ENCODE results near the gene BRD4. TPM values are rescaled to one million over a fixed set of nuclear protein-coding genes. Genes with fewer than 3 reads are reported as not detected.

The BRD4 gene
- polyA plus RNA-seq, 3 donors, result 3.7 to 19.2 (median 4.2) TPM

GRCh38 chr19:15269806-15270205 lies 62.5 kb downstream of the BRD4 start:
- H3K27me3 Mint-ChIP-seq (ENCODE audit: low read depth in 3 of 3), result no peaks in the 10 kb centered on the region
- Histone ChIP-seq H3K4me2 (replicated peaks; ENCODE audit: extremely low read depth, low read length, poor library complexity, severe bottlenecking) (no peak overlapping the region), H3K4me3 (replicated peaks in 1 of 3; ENCODE audit: low read depth in 2 of 3, low read length in 3 of 3) (no peak overlapping the region), H2AFZ (ENCODE audit: insufficient read depth, low read depth, low read length, poor library complexity, severe bottlenecking) (no peak overlapping the region), H3K4me1 (ENCODE audit: control insufficient read depth in 1 of 2, insufficient read depth in 2 of 2, low read length in 2 of 2) (no peaks in the 10 kb centered on the region), H3K9me3 (replicated peaks in 1 of 2; ENCODE audit: control insufficient read depth in 1 of 2, insufficient read depth in 1 of 2, low read length in 2 of 2) (no peaks in the 10 kb centered on the region), H3K36me3 (replicated peaks in 1 of 2; ENCODE audit: control insufficient read depth in 1 of 2, insufficient read depth in 2 of 2, low read length in 2 of 2) (peaks cover 80 to 94% of the 10 kb centered on the region in 2 donors), H3K27me3 (ENCODE audit: control insufficient read depth in 2 of 2, insufficient read depth in 2 of 2, low read length in 2 of 2) (no peaks in the 10 kb centered on the region), H4K20me1 (ENCODE audit: insufficient read depth, low read length) (peaks cover 100% of the 10 kb centered on the region), H3K27ac (ENCODE audit: low read depth in 1 of 2, low read length in 2 of 2) (no peak overlapping the region), H3K79me2 (ENCODE audit: insufficient read depth, low read length) (peaks cover 90% of the 10 kb centered on the region), H3K9ac (ENCODE audit: insufficient read depth, low read length, poor library complexity, severe bottlenecking) (no peak overlapping the region)
- intact Hi-C loops (cut with micrococcal nuclease), result loop anchor here in 1 of 2 donors (10.0 kb wide), 1 partner anchor 105 kb away; the partner anchor contains the start of gene AKAP8
- H3K4me3 Mint-ChIP-seq, result no peak overlapping the region
- peaks cover 74 to 81% of the 10 kb centered on the region in 2 donors for H3K36me3 Mint-ChIP-seq
- no peak for DNase-seq
- H3K27ac Mint-ChIP-seq, result peak overlapping the region in 2 of 7 donors; percentile 30 to 63
- H3K4me1 Mint-ChIP-seq, result peaks cover 4% of the 10 kb centered on the region
- no peak for TF ChIP-seq CTCF (IDR thresholded peaks at IDR 0.05)
- H3K9me3 Mint-ChIP-seq, result no peaks in the 10 kb centered on the region
- 94% methylated on average over 6 of the region's 6 CpGs for WGBS (ENCODE audit: insufficient coverage)

- no peak overlapping the region for H3K4me3 ChIP-seq (replicated peaks in 1 of 3; ENCODE audit: low read depth in 2 of 3, low read length in 3 of 3)
- peaks cover 83 to 88% of the 10 kb centered on the region in 2 donors for H3K36me3 Mint-ChIP-seq
- peaks cover 100% of the 10 kb centered on the region for H4K20me1 ChIP-seq (ENCODE audit: insufficient read depth, low read length)
- H3K27me3 Mint-ChIP-seq (ENCODE audit: low read depth in 3 of 3), result no peaks in the 10 kb centered on the region
- H3K27ac ChIP-seq (ENCODE audit: low read depth in 1 of 2, low read length in 2 of 2), result peak overlapping the region in 1 of 2 donors; percentile 22
- 94% methylated on average over 3 of the region's 5 CpGs for WGBS (ENCODE audit: insufficient coverage)
- DNase-seq, result no peak
- no peak for TF ChIP-seq CTCF (IDR thresholded peaks at IDR 0.05)
- H2AFZ ChIP-seq (ENCODE audit: insufficient read depth, low read depth, low read length, poor library complexity, severe bottlenecking), result no peak overlapping the region
- intact Hi-C loops (cut with micrococcal nuclease), result loop anchor here in 1 of 2 donors (10.0 kb wide), 1 partner anchor 106 kb away; the partner anchor contains the start of gene AKAP8
- peaks cover 89 to 99% of the 10 kb centered on the region in 2 donors for H3K36me3 ChIP-seq (replicated peaks in 1 of 2; ENCODE audit: control insufficient read depth in 1 of 2, insufficient read depth in 2 of 2, low read length in 2 of 2)
- no peak overlapping the region for H3K9ac ChIP-seq (ENCODE audit: insufficient read depth, low read length, poor library complexity, severe bottlenecking)
- peak overlapping the region in 1 of 7 donors; percentile 76 for H3K27ac Mint-ChIP-seq
- H3K4me1 ChIP-seq (ENCODE audit: control insufficient read depth in 1 of 2, insufficient read depth in 2 of 2, low read length in 2 of 2), result no peaks in the 10 kb centered on the region
- H3K4me1 Mint-ChIP-seq, result peaks cover under 1% of the 10 kb centered on the region
- H3K4me3 Mint-ChIP-seq, result no peak overlapping the region
- H3K27me3 ChIP-seq (ENCODE audit: control insufficient read depth in 2 of 2, insufficient read depth in 2 of 2, low read length in 2 of 2), result no peaks in the 10 kb centered on the region
- H3K4me2 ChIP-seq (replicated peaks; ENCODE audit: extremely low read depth, low read length, poor library complexity, severe bottlenecking), result no peak overlapping the region
- no peaks in the 10 kb centered on the region for H3K9me3 Mint-ChIP-seq
- H3K79me2 ChIP-seq (ENCODE audit: insufficient read depth, low read length), result peaks cover 87% of the 10 kb centered on the region
- H3K9me3 ChIP-seq (replicated peaks in 1 of 2; ENCODE audit: control insufficient read depth in 1 of 2, insufficient read depth in 1 of 2, low read length in 2 of 2), result no peaks in the 10 kb centered on the region
Measured at GRCh38 chr19:15268928-15269253, 63.4 kb downstream of the BRD4 start.
